ENCODE results near the gene LRRC3B. TPM values are rescaled to one million over a fixed set of nuclear protein-coding genes. Genes with fewer than 3 reads are reported as not detected.

The LRRC3B gene
- total RNA-seq, 5 donors from 2014 or later (not counting 1 experiment from before 2014, with no cell fraction given) = not detected

GRCh38 chr3:26657348-26657976, 34.9 kb downstream of the LRRC3B start:
- Mint-ChIP-seq H3K27me3 (no peaks in the 10 kb centered on the region), H3K9me3 (peaks cover 0 to 2% (median 0%) of the 10 kb centered on the region in 3 donors), H3K36me3 (no peaks in the 10 kb centered on the region), H3K4me1 (no peaks in the 10 kb centered on the region), H3K4me3 (no peak overlapping the region), H3K27ac (no peak overlapping the region)
- ATAC-seq (replicated peaks in 1 of 4) (no peak), DNase-seq (no peak)
- Histone ChIP-seq H3K27me3 (replicated peaks in 1 of 2; ENCODE audit: control insufficient read depth in 2 of 2, extremely low read depth in 1 of 2, insufficient read depth in 2 of 2, low read length in 1 of 2) (no peaks in the 10 kb centered on the region), H3K4me1 (ENCODE audit: control insufficient read depth in 1 of 2, extremely low read depth in 1 of 2, insufficient read depth in 2 of 2, low read length in 2 of 2) (no peaks in the 10 kb centered on the region), H3K27ac (ENCODE audit: low read length) (no peak overlapping the region), H3K4me3 (ENCODE audit: control insufficient read depth in 1 of 2, extremely low read depth in 1 of 2, low read length in 1 of 2) (no peak overlapping the region), H3K36me3 (ENCODE audit: control insufficient read depth in 2 of 2, extremely low read depth in 1 of 2, insufficient read depth in 1 of 2, low read length in 1 of 2) (no peaks in the 10 kb centered on the region), H3K9me3 (no peaks in the 10 kb centered on the region)
- ChIA-PET POLR2A (no interaction called here), CTCF (no interaction called here)
- 17% methylated on average over 1 of the region's 6 CpGs for WGBS (ENCODE audit: insufficient coverage)

GRCh38 chr3:26668171-26668570, 45.6 kb downstream of the LRRC3B start:
- Mint-ChIP-seq H3K27ac (no peak overlapping the region), H3K36me3 (no peaks in the 10 kb centered on the region), H3K4me3 (no peak overlapping the region)

GRCh38 chr3:26668696-26669095, 46.1 kb downstream of the LRRC3B start:
- CTCF ChIA-PET = no interaction called here

More at GRCh38 chr3:26668171-26668570, 45.6 kb downstream of the LRRC3B start:
- no peak overlapping the region for H3K27ac ChIP-seq (ENCODE audit: low read length)
- H3K27me3 Mint-ChIP-seq = peaks cover 0 to 3% of the 10 kb centered on the region in 2 donors
- WGBS (ENCODE audit: insufficient coverage) = 83% methylated on average over 2 of the region's 3 CpGs
- H3K36me3 ChIP-seq (ENCODE audit: control insufficient read depth in 2 of 2, extremely low read depth in 1 of 2, insufficient read depth in 1 of 2, low read length in 1 of 2) = no peaks in the 10 kb centered on the region
- H3K4me1 ChIP-seq (ENCODE audit: control insufficient read depth in 1 of 2, extremely low read depth in 1 of 2, insufficient read depth in 2 of 2, low read length in 2 of 2) = no peaks in the 10 kb centered on the region
- no peaks in the 10 kb centered on the region for H3K9me3 ChIP-seq
- H3K4me1 Mint-ChIP-seq = no peaks in the 10 kb centered on the region
- POLR2A ChIA-PET = no interaction called here
- no peak overlapping the region for H3K4me3 ChIP-seq (ENCODE audit: control insufficient read depth in 1 of 2, extremely low read depth in 1 of 2, low read length in 1 of 2)
- H3K9me3 Mint-ChIP-seq = peaks cover 0 to 9% (median 3%) of the 10 kb centered on the region in 3 donors
- H3K27me3 ChIP-seq (replicated peaks in 1 of 2; ENCODE audit: control insufficient read depth in 2 of 2, extremely low read depth in 1 of 2, insufficient read depth in 2 of 2, low read length in 1 of 2) = no peaks in the 10 kb centered on the region
- CTCF ChIA-PET = no interaction called here
- ATAC-seq (replicated peaks in 1 of 4) (no peak), DNase-seq (no peak)

GRCh38 chr3:26675336-26675735, 52.8 kb downstream of the LRRC3B start:
- H3K4me3 Mint-ChIP-seq = no peak overlapping the region
- no peak overlapping the region for H3K27ac Mint-ChIP-seq
- DNase-seq = no peak
- no peaks in the 10 kb centered on the region for H3K36me3 Mint-ChIP-seq
- Histone ChIP-seq H3K27ac (ENCODE audit: low read length) (no peak overlapping the region), H3K4me3 (ENCODE audit: control insufficient read depth in 1 of 2, extremely low read depth in 1 of 2, low read length in 1 of 2) (no peak overlapping the region), H3K4me1 (ENCODE audit: control insufficient read depth in 1 of 2, extremely low read depth in 1 of 2, insufficient read depth in 2 of 2, low read length in 2 of 2) (no peaks in the 10 kb centered on the region), H3K9me3 (no peaks in the 10 kb centered on the region), H3K27me3 (replicated peaks in 1 of 2; ENCODE audit: control insufficient read depth in 2 of 2, extremely low read depth in 1 of 2, insufficient read depth in 2 of 2, low read length in 1 of 2) (no peaks in the 10 kb centered on the region), H3K36me3 (ENCODE audit: control insufficient read depth in 2 of 2, extremely low read depth in 1 of 2, insufficient read depth in 1 of 2, low read length in 1 of 2) (no peaks in the 10 kb centered on the region)
- ChIA-PET POLR2A (no interaction called here), CTCF (no interaction called here)
- WGBS (ENCODE audit: insufficient coverage) = no CpG with 5 or more reads among the region's 2 CpGs
- H3K9me3 Mint-ChIP-seq = peaks cover 0 to 7% (median 0%) of the 10 kb centered on the region in 3 donors
- no peaks in the 10 kb centered on the region for H3K4me1 Mint-ChIP-seq
- H3K27me3 Mint-ChIP-seq = no peaks in the 10 kb centered on the region
- no peak for ATAC-seq (replicated peaks in 1 of 4)

More at GRCh38 chr3:26668696-26669095, 46.1 kb downstream of the LRRC3B start:
- H3K27me3 ChIP-seq (replicated peaks in 1 of 2; ENCODE audit: control insufficient read depth in 2 of 2, extremely low read depth in 1 of 2, insufficient read depth in 2 of 2, low read length in 1 of 2) = no peaks in the 10 kb centered on the region
- Mint-ChIP-seq H3K4me1 (no peaks in the 10 kb centered on the region), H3K36me3 (no peaks in the 10 kb centered on the region), H3K4me3 (no peak overlapping the region), H3K27ac (no peak overlapping the region), H3K9me3 (peaks cover 0 to 8% (median 3%) of the 10 kb centered on the region in 3 donors), H3K27me3 (peaks cover 0 to 3% of the 10 kb centered on the region in 2 donors)
- H3K9me3 ChIP-seq = no peaks in the 10 kb centered on the region
- DNase-seq (no peak), ATAC-seq (replicated peaks in 1 of 4) (no peak)
- H3K36me3 ChIP-seq (ENCODE audit: control insufficient read depth in 2 of 2, extremely low read depth in 1 of 2, insufficient read depth in 1 of 2, low read length in 1 of 2) = no peaks in the 10 kb centered on the region
- POLR2A ChIA-PET = no interaction called here
- no peaks in the 10 kb centered on the region for H3K4me1 ChIP-seq (ENCODE audit: control insufficient read depth in 1 of 2, extremely low read depth in 1 of 2, insufficient read depth in 2 of 2, low read length in 2 of 2)
- no peak overlapping the region for H3K27ac ChIP-seq (ENCODE audit: low read length)
- no peak overlapping the region for H3K4me3 ChIP-seq (ENCODE audit: control insufficient read depth in 1 of 2, extremely low read depth in 1 of 2, low read length in 1 of 2)

GRCh38 chr3:26681632-26682031, 59.1 kb downstream of the LRRC3B start:
- no peak overlapping the region for H3K4me3 ChIP-seq (ENCODE audit: control insufficient read depth in 1 of 2, extremely low read depth in 1 of 2, low read length in 1 of 2)
- ATAC-seq (replicated peaks in 1 of 4) = no peak
- Mint-ChIP-seq H3K4me3 (no peak overlapping the region), H3K4me1 (no peaks in the 10 kb centered on the region), H3K36me3 (no peaks in the 10 kb centered on the region), H3K27ac (no peak overlapping the region), H3K27me3 (no peaks in the 10 kb centered on the region), H3K9me3 (peaks cover 0 to 12% (median 7%) of the 10 kb centered on the region in 3 donors)
- ChIA-PET CTCF (no interaction called here), POLR2A (no interaction called here)
- H3K27me3 ChIP-seq (replicated peaks in 1 of 2; ENCODE audit: control insufficient read depth in 2 of 2, extremely low read depth in 1 of 2, insufficient read depth in 2 of 2, low read length in 1 of 2) = no peaks in the 10 kb centered on the region
- no peaks in the 10 kb centered on the region for H3K4me1 ChIP-seq (ENCODE audit: control insufficient read depth in 1 of 2, extremely low read depth in 1 of 2, insufficient read depth in 2 of 2, low read length in 2 of 2)
- no CpG with 5 or more reads among the region's 2 CpGs for WGBS (ENCODE audit: insufficient coverage)
- no peaks in the 10 kb centered on the region for H3K36me3 ChIP-seq (ENCODE audit: control insufficient read depth in 2 of 2, extremely low read depth in 1 of 2, insufficient read depth in 1 of 2, low read length in 1 of 2)
- H3K27ac ChIP-seq (ENCODE audit: low read length) = no peak overlapping the region
- H3K9me3 ChIP-seq = no peaks in the 10 kb centered on the region
- DNase-seq = no peak

- Histone ChIP-seq H3K9me3 (no peaks in the 10 kb centered on the region), H3K36me3 (ENCODE audit: control insufficient read depth in 2 of 2, extremely low read depth in 1 of 2, insufficient read depth in 1 of 2, low read length in 1 of 2) (no peaks in the 10 kb centered on the region), H3K27ac (ENCODE audit: low read length) (no peak overlapping the region), H3K27me3 (replicated peaks in 1 of 2; ENCODE audit: control insufficient read depth in 2 of 2, extremely low read depth in 1 of 2, insufficient read depth in 2 of 2, low read length in 1 of 2) (no peaks in the 10 kb centered on the region), H3K4me1 (ENCODE audit: control insufficient read depth in 1 of 2, extremely low read depth in 1 of 2, insufficient read depth in 2 of 2, low read length in 2 of 2) (no peaks in the 10 kb centered on the region), H3K4me3 (ENCODE audit: control insufficient read depth in 1 of 2, extremely low read depth in 1 of 2, low read length in 1 of 2) (no peak overlapping the region)
- DNase-seq (no peak), ATAC-seq (replicated peaks in 1 of 4) (no peak)
- WGBS (ENCODE audit: insufficient coverage) = no CpG with 5 or more reads among the region's 1 CpG
- Mint-ChIP-seq H3K27me3 (no peaks in the 10 kb centered on the region), H3K27ac (no peak overlapping the region), H3K36me3 (no peaks in the 10 kb centered on the region), H3K4me3 (no peak overlapping the region), H3K9me3 (peaks cover 0 to 9% (median 7%) of the 10 kb centered on the region in 3 donors), H3K4me1 (no peaks in the 10 kb centered on the region)
- POLR2A ChIA-PET = no interaction called here
- CTCF ChIA-PET = no interaction called here
Observed at GRCh38 chr3:26682406-26682805, 59.8 kb downstream of the LRRC3B start.

GRCh38 chr3:26683902-26684301, 61.3 kb downstream of the LRRC3B start:
- Mint-ChIP-seq H3K4me3 (no peak overlapping the region), H3K36me3 (no peaks in the 10 kb centered on the region), H3K27ac (no peak overlapping the region), H3K4me1 (no peaks in the 10 kb centered on the region), H3K27me3 (no peaks in the 10 kb centered on the region), H3K9me3 (peaks cover 0 to 9% (median 7%) of the 10 kb centered on the region in 3 donors)
- H3K4me1 ChIP-seq (ENCODE audit: control insufficient read depth in 1 of 2, extremely low read depth in 1 of 2, insufficient read depth in 2 of 2, low read length in 2 of 2) = no peaks in the 10 kb centered on the region
- no peaks in the 10 kb centered on the region for H3K36me3 ChIP-seq (ENCODE audit: control insufficient read depth in 2 of 2, extremely low read depth in 1 of 2, insufficient read depth in 1 of 2, low read length in 1 of 2)
- no peak for ATAC-seq (replicated peaks in 1 of 4)
- no peak overlapping the region for H3K4me3 ChIP-seq (ENCODE audit: control insufficient read depth in 1 of 2, extremely low read depth in 1 of 2, low read length in 1 of 2)
- no peak overlapping the region for H3K27ac ChIP-seq (ENCODE audit: low read length)
- DNase-seq = no peak
- 67% methylated on average over 1 of the region's 3 CpGs for WGBS (ENCODE audit: insufficient coverage)
- H3K27me3 ChIP-seq (replicated peaks in 1 of 2; ENCODE audit: control insufficient read depth in 2 of 2, extremely low read depth in 1 of 2, insufficient read depth in 2 of 2, low read length in 1 of 2) = no peaks in the 10 kb centered on the region
- no peaks in the 10 kb centered on the region for H3K9me3 ChIP-seq
- CTCF ChIA-PET = no interaction called here
- POLR2A ChIA-PET = no interaction called here

All from T-cell (primary cell).